ENCODE data around the gene ADARB2. TPM values are rescaled to one million over a fixed set of nuclear protein-coding genes. Genes with fewer than 3 reads are reported as not detected.
A peak's percentile ranks its signal among the peaks of the same experiment; 100 is the strongest.

ADARB2 gene
- total RNA-seq, 2 donors from 2014 or later, result 1.1 to 1.8 TPM

- Mint-ChIP-seq H3K4me3 (no peak overlapping the region), H3K9me3 (peaks cover 2% of the 10 kb centered on the region), H3K36me3 (ENCODE audit: low read depth) (no peaks in the 10 kb centered on the region), H3K27me3 (ENCODE audit: insufficient read depth) (no peaks in the 10 kb centered on the region), H3K4me1 (peaks cover 7% of the 10 kb centered on the region), H3K27ac (peak overlapping the region; percentile 60)
- Histone ChIP-seq H3K4me1 (ENCODE audit: control insufficient read depth, insufficient read depth, low read length) (no peaks in the 10 kb centered on the region), H3K9ac (ENCODE audit: extremely low read depth, low read length, poor library complexity, severe bottlenecking) (no peak overlapping the region), H3K27ac (ENCODE audit: low read depth, low read length) (no peak overlapping the region), H3K4me3 (ENCODE audit: low read length) (no peak overlapping the region), H3K9me3 (ENCODE audit: control insufficient read depth, low read length) (no peaks in the 10 kb centered on the region), H3K36me3 (ENCODE audit: control insufficient read depth, insufficient read depth, low read length) (no peaks in the 10 kb centered on the region), H3K27me3 (ENCODE audit: control insufficient read depth, insufficient read depth, low read length, poor library complexity, severe bottlenecking) (no peaks in the 10 kb centered on the region)
- WGBS, 2 experiments (ENCODE audit: insufficient coverage in 1 of 2, insufficient read length in 1 of 2), result 60 to 65% methylated on average over 7 of the region's 7 CpGs
- TF ChIP-seq CTCF (conservative IDR thresholded peaks at IDR 0.05), result peak; percentile 42
- peak; percentile 80 for DNase-seq
Measured at GRCh38 chr10:1309617-1310270, 427.6 kb downstream of the ADARB2 start.

GRCh38 chr10:1308962-1309616, 428.2 kb downstream of the ADARB2 start:
- no peak overlapping the region for H3K4me3 Mint-ChIP-seq
- H3K27ac ChIP-seq (ENCODE audit: low read depth, low read length), result no peak overlapping the region
- H3K4me1 Mint-ChIP-seq, result peaks cover 7% of the 10 kb centered on the region

More at GRCh38 chr10:1308962-1309616, 428.2 kb downstream of the ADARB2 start:
- Histone ChIP-seq H3K9me3 (ENCODE audit: control insufficient read depth, low read length) (no peaks in the 10 kb centered on the region), H3K9ac (ENCODE audit: extremely low read depth, low read length, poor library complexity, severe bottlenecking) (no peak overlapping the region), H3K36me3 (ENCODE audit: control insufficient read depth, insufficient read depth, low read length) (no peaks in the 10 kb centered on the region), H3K4me1 (ENCODE audit: control insufficient read depth, insufficient read depth, low read length) (no peaks in the 10 kb centered on the region), H3K27me3 (ENCODE audit: control insufficient read depth, insufficient read depth, low read length, poor library complexity, severe bottlenecking) (no peaks in the 10 kb centered on the region), H3K4me3 (ENCODE audit: low read length) (no peak overlapping the region)
- Mint-ChIP-seq H3K27me3 (ENCODE audit: insufficient read depth) (no peaks in the 10 kb centered on the region), H3K9me3 (peaks cover 2% of the 10 kb centered on the region), H3K27ac (no peak overlapping the region), H3K36me3 (ENCODE audit: low read depth) (no peaks in the 10 kb centered on the region)
- WGBS, 2 experiments (ENCODE audit: insufficient coverage in 1 of 2, insufficient read length in 1 of 2), result 93% methylated on average over 2 to 8 of the region's 8 CpGs
- TF ChIP-seq CTCF (conservative IDR thresholded peaks at IDR 0.05), result no peak
- DNase-seq, result no peak
